Activated CD4-positive, alpha-beta T cell treated with anti-CD3 and anti-CD28 coated beads, Interleukin-2, amount 50 U/mL, for 4 hours (primary cell): ENCODE data around the gene NKAIN4.

Experiments used
- DNase-seq, 2 experiments: peaks; one replicate each; pipeline ENCODE4 v3.0.0-alpha.2; 2020

The NKAIN4 gene

DNA sequence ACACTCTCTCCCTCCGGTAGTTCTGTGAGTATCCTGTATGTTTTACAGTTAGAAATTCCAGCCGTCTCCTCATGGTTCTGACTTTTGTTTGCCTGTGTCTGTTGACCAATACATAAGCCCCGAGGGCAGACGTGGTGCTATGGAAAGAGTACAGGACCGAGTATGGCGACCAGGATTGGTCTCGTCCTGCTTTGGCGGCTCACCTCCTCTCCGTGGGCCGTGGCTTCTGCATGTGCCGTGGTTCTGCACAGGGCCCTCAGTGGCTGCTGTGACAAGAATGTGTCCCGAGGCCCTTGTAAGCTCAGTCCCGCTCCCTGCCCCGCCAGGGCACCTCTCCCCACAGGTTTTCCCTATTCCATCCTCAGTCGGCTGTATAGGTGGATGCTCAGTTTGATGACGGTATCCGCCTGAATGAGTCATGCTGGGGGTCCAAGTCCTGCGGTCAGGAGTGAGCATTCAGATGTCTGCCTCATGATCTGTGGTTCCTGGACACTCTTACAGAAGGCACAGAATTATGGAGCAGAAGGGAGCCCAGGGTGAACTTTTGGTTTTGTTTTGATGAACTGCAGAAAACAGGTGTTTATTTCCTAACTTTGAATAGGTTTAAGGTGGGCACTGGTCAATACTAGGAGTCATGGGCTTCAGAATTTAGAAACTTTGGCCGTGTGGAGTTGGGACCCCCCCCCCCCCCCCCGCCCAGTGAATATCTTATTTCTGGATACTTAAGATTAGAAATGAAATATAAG lies 19.5 kb upstream of the NKAIN4 start:
- DNase-seq: no peak

- DNase-seq: no peak
Measured at GRCh38 chr20:63273059-63273579, 18.9 kb upstream of the NKAIN4 start.

- DNase-seq: peak; percentile 82 to 88
Measured at GRCh38 chr20:63272105-63273058, 18.1 kb upstream of the NKAIN4 start, which contains the start of gene ARFGAP1. TSS of gene ARFGAP1 (plus strand) at chr20:63272813. CDS start at chr20:63275581, 2,768 bp downstream.

GRCh38 chr20:63270606-63271325 lies 16.5 kb upstream of the NKAIN4 start:
- DNase-seq: no peak

- no peak for DNase-seq
Measured at GRCh38 chr20:63269724-63270123, 15.5 kb upstream of the NKAIN4 start.

DNA sequence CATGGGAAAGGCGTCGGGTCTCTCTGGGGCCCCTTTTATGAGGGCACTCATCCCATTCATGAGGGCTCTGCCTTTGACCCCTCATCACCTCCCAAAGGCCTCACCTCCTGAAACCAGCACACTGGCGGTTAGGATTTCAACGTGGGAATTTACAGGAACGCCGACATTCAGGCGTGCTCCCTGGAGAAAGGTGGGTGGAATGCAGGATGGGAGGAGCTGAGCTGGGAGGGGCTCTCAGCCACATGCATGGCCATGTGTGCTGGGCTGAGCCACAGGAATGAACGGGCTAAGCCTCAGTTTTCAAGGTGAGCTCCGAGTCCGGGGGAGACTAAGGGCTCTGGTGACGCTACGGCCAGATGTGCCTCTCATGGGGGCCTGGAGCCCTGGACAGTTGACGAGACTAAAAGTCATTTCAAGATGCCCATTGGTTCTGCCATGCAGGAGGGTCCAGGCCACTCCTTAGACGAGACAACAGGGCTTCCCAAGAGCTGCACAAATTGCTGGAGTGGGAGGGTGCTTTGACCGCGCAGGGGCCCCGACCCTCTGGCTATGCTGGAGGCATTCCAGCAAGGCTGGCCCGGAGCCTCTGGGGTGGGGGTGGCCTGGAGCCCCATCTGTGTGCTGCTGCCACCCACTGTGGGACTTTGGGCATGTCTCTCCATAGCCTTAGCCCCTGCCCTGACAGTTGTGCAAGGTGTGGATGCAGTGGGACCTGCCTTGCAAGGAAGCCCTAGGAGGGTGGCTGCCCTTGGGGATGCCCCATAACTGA lies 14.6 kb upstream of the NKAIN4 start:
- DNase-seq: no peak

GRCh38 chr20:63268256-63268655 lies 14.0 kb upstream of the NKAIN4 start:
- no peak for DNase-seq

DNA sequence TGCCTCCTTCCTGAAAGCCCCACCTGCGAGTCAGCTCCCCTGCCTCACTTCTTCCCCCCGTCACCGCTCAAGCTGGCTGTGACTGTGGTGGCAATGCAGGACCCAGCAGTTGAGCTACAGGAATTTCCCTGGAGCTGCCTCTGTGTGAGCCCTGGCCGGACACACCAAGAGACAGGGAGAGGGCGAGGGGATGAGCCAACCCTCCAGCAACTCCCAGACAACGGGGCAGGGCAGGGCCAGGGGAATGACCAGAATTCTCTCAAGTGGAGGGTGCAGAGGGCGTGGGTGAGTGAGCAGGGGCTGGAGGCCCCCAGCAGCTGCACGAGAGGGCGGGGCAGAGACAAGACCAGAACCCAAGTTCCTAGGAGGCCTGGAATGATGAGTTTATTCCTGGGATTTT lies 13.4 kb upstream of the NKAIN4 start:
- DNase-seq: no peak

DNA sequence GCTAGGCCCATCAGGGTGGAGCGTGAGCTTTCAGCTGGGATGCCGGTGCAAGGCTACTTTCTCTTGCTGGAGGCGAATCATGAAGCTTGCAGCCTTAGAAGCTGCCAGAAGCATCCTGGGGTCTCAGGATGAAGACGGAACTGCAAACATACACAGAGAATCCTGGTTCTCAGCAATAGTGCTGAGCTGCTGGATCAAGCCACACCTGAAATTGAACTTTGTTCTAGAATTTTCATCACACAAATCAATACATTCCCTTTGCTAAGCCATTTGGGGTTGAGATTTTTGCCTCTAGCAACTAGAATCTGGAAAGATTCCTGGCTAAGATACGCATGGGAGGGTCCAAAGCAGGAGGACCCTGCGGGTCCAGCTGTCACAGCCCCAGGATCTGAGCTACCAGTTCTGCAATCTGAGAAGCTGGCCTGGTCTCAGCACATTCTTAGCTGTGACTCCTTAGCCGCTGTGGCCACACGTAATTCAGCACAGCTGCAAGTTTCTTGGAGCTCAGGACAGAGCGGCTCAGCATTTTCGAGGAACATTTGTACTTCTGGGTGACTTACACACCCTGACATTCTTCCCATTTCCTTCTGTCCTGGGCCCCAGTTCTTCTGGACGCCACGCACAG lies 11.7 kb upstream of the NKAIN4 start:
- DNase-seq: no peak

- DNase-seq: no peak
Measured at GRCh38 chr20:63264519-63264918, 10.3 kb upstream of the NKAIN4 start.

- DNase-seq: no peak
Measured at GRCh38 chr20:63264000-63264399, 9.7 kb upstream of the NKAIN4 start.

DNA sequence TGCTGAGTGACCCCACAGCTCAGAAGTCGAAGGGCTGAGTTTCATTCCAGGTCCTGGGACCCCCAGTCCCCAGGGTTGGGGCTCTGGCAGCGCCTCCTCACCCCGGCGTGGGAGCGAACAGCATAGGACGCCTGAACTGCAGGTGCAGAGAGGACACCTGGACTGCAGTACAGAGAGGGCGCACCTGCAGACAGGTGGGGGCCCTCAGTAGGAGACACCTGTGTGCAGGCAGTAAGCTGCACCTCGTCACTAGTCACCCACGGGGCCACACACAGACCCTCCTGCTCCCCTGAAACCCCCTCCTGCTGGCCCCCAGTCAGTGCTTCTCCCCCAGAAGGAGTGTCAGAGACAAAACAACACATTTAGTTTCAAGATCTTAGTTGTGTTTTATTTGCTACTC lies 8.6 kb upstream of the NKAIN4 start:
- no peak for DNase-seq

- no peak for DNase-seq
Measured at GRCh38 chr20:63261795-63262528, 7.7 kb upstream of the NKAIN4 start.

DNA sequence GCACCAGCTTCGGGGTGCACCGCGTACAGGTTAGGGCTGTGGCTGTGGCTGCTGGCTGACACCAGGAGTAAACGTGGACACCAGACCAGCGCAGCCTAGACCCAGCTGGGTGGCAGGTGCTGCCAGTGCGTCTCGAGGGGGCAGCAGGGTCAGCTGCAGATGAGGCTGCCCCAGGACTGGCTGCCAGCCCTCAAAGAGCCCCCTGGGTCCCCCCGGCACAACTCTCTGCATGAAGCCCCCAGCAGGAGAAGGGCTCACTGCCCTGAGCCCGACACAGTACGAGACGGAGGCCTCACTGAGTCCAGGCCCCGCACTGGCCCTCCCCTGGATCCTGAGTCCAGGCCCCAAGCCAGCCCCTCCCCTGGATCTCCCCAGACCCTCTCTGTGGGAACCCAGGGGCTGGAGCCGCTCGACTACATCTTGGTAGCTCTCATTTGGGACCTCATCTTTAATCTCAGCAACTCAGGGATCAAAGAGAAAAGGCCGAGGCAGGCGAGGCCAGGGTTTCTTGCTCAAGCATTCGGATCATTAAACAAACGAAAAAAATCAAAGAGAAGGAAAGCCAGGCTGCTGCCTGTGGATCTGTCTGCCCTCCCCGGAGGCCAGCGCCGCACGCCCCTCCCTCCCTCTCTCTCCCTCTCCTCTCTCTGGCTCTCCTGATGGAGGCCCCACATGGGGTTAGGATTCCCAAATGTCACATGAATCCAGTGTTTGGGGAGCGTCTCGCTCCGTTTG lies 7.0 kb upstream of the NKAIN4 start:
- DNase-seq: no peak

- DNase-seq: no peak
Measured at GRCh38 chr20:63260521-63260920, 6.3 kb upstream of the NKAIN4 start.

- DNase-seq: no peak
Measured at GRCh38 chr20:63259734-63260460, 5.6 kb upstream of the NKAIN4 start.

GRCh38 chr20:63258781-63259180 lies 4.5 kb upstream of the NKAIN4 start:
- DNase-seq: no peak

DNA sequence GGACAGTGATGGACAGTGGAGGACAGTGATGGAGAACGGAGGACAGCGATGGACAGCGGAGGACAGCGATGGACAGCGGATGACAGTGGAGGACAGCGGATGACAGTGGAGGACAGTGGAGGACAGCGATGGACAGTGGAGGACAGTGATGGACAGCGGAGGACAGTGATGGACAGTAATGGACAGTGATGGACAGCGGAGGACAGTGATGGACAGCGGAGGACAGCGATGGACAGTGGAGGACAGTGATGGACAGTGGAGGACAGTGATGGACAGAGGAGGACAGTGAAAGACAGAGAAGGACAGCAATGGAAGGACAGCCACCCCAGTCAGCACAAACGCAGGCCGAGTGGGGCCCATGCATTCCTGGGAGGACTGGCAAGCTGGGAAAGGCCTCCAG lies 3.4 kb upstream of the NKAIN4 start:
- DNase-seq: no peak

DNA sequence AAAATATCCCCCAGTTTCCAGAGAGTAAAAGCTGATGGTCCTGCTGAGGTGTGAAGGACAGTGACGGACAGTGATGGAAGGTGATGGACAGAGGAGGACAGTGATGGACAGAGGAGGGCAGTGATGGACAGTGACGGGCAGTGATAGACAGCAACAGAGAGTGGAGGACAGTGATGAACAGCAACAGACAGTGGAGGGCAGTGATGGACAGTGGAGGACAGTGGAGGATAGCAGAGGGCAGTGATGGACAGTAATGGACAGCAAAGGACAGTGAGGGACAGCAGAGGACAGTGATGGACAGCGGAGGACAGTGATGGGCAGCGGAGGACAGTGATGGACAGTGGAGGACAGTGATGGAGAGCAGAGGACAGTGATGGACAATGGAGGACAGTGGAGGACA lies 2.7 kb upstream of the NKAIN4 start:
- no peak for DNase-seq
